OCI-LY7 (cell line): ENCODE results near the gene FAM227B.

Experiments
- CTCF ChIP-seq: fragments of 200-600 bp; sonication (generic); conservative IDR thresholded peaks from 2 replicates; pipeline ENCODE4 v1.5.1; 2014; ENCODE audit warnings: mild to moderate bottlenecking, antibody characterized with exemption, low read length, moderate library complexity, mixed read lengths
- EZH2phosphoT487 ChIP-seq: fragments of 200-600 bp; sonication (generic); IDR thresholded peaks from 2 replicates; pipeline ENCODE4 v1.6.1; 2018; ENCODE audit warnings: low read depth, borderline replicate concordance, mild to moderate bottlenecking, mixed run types, antibody characterized with exemption, low read length, moderate library complexity, mixed read lengths

- TF ChIP-seq CTCF: no peak
- TF ChIP-seq EZH2phosphoT487: no peak
Measured at GRCh38 chr15:49382394-49382793, 238.2 kb downstream of the FAM227B start.
